Activated T-cell treated with anti-CD3 and anti-CD28 coated beads, Interleukin-2, amount 50 U/mL, for 48 hours (primary cell): Measurements from ENCODE around the gene C5.

Experiments used
- DNase-seq, 2 experiments: peaks; one replicate each; pipeline ENCODE4 v3.0.0-alpha.2; 2020

The C5 gene

GRCh38 chr9:120922404-120923195 is 127.5 kb downstream of the C5 start:
- DNase-seq: peak; percentile 18

- DNase-seq: peak; percentile 46 to 52
These were observed 128.4 kb downstream of the C5 start for GRCh38 chr9:120921661-120922181.

GRCh38 chr9:120920806-120921178 is 129.3 kb downstream of the C5 start:
- DNase-seq: peak; percentile 56 to 63

- DNase-seq: peak; percentile 25 to 33
These were observed 130.0 kb downstream of the C5 start for GRCh38 chr9:120919843-120920805.

GRCh38 chr9:120918931-120919842 is 130.9 kb downstream of the C5 start:
- DNase-seq: peak in 1 of 2 experiments; percentile 22

GRCh38 chr9:120917929-120918762 is 131.9 kb downstream of the C5 start:
- DNase-seq: no peak

GRCh38 chr9:120916991-120917880 is 132.8 kb downstream of the C5 start:
- no peak for DNase-seq

GRCh38 chr9:120916588-120916987 is 133.5 kb downstream of the C5 start:
- DNase-seq: no peak

- peak; percentile 43 to 49 for DNase-seq
These were observed 134.1 kb downstream of the C5 start for GRCh38 chr9:120915854-120916470.

- no peak for DNase-seq
These were observed 135.1 kb downstream of the C5 start for GRCh38 chr9:120914953-120915352.

GRCh38 chr9:120914396-120914795 is 135.7 kb downstream of the C5 start:
- DNase-seq: no peak

- DNase-seq: peak; percentile 59 to 60
These were observed 136.3 kb downstream of the C5 start for GRCh38 chr9:120913647-120914264.

- DNase-seq: no peak
These were observed 137.0 kb downstream of the C5 start for GRCh38 chr9:120912958-120913646.

- DNase-seq: no peak
These were observed 138.7 kb downstream of the C5 start for GRCh38 chr9:120911295-120911837.

- peak in 1 of 2 experiments; percentile 34 for DNase-seq
These were observed 139.4 kb downstream of the C5 start for GRCh38 chr9:120910643-120911042.

- DNase-seq: peak in 1 of 2 experiments; percentile 61
These were observed 140.2 kb downstream of the C5 start for GRCh38 chr9:120909904-120910303.

GRCh38 chr9:120905315-120906164 is 144.5 kb downstream of the C5 start:
- DNase-seq: peak; percentile 28 to 41

GRCh38 chr9:120904978-120905301 is 145.1 kb downstream of the C5 start:
- DNase-seq: no peak
